ENCODE measurements around the gene KRT24.

Gene KRT24

DNA sequence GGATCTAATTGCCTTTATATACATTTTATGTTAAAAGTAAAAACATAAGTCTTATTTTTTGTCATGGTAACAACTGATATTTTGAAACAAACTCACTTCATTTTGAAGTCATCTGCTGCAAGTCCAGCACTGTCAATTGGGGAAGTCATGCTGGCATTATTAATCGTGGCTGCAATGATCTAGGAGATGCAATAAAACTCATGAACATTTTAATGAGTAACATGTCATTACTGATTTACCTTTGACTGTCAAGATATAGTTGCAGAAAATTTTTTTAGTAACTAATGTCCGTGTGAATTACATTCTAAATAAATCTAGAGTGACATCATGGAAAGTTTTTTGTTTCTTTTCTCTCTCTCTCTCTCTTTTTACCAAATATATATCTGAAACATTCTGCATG is 17.3 kb upstream of the KRT24 start:
- H3K27ac ChIP-seq (ENCODE audit: low read length) = no peak overlapping the region
- no peaks in the 10 kb centered on the region for H3K9me3 ChIP-seq (ENCODE audit: insufficient read depth, low read depth, low read length)
- H3K36me3 ChIP-seq (ENCODE audit: insufficient read depth, low read depth, low read length) = no peaks in the 10 kb centered on the region
- H3K27me3 ChIP-seq (ENCODE audit: insufficient read depth, low read length) = no peaks in the 10 kb centered on the region
- H3K4me1 ChIP-seq (ENCODE audit: insufficient read depth, low read length) = no peaks in the 10 kb centered on the region
- no peak overlapping the region for H3K9ac ChIP-seq (ENCODE audit: low read depth, low read length)
- no peak overlapping the region for H3K4me3 ChIP-seq (ENCODE audit: low read length)

DNA sequence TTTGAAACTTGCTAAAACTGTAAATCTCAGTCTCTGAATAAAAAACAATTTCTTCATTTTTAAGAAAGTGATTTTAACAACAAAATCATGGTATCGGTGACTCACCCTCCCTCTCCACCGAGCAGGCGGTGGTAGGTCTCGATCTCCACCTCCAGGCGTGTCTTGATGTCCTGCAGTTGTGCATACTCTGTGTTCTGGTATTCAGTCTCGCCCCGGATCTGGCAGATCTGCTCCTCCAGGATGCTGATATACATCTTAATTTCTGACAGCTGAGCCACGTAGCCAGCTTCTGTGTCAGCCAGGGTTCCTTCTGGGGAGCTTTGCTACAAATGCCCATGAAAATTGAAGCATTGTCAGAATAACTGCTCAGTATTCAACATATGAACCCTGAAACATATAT is 15.4 kb upstream of the KRT24 start:
- Histone ChIP-seq H3K9ac (ENCODE audit: low read depth, low read length) (no peak overlapping the region), H3K4me1 (ENCODE audit: insufficient read depth, low read length) (no peaks in the 10 kb centered on the region)

DNA sequence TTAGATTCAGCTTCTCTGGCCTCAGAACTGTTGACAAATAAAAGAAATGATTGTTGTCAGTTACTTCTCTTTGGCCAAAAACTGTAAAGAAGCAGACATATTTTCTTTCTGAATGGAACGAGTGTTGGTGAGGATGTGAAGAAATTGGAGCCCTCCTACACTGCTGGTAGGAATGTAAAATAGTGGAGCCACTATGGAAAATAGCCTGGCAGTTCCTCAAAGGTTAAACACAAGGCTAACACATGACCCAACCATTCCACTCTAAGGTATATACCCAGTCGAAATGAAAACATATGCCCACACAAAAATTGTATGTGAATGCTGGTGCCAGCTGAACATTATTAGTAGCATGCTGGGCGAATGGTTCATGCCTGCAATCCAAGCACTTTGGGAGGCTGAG is 14.2 kb upstream of the KRT24 start:
- Histone ChIP-seq H3K27ac (ENCODE audit: low read length) (no peak overlapping the region), H3K27me3 (ENCODE audit: insufficient read depth, low read length) (no peaks in the 10 kb centered on the region), H3K9me3 (ENCODE audit: insufficient read depth, low read depth, low read length) (no peaks in the 10 kb centered on the region), H3K4me1 (ENCODE audit: insufficient read depth, low read length) (no peaks in the 10 kb centered on the region), H3K9ac (ENCODE audit: low read depth, low read length) (no peak overlapping the region), H3K4me3 (ENCODE audit: low read length) (no peak overlapping the region), H3K36me3 (ENCODE audit: insufficient read depth, low read depth, low read length) (no peaks in the 10 kb centered on the region)

More for the DNA sequence above, 15.4 kb upstream of the KRT24 start:
- Histone ChIP-seq H3K9me3 (ENCODE audit: insufficient read depth, low read depth, low read length) (no peaks in the 10 kb centered on the region), H3K36me3 (ENCODE audit: insufficient read depth, low read depth, low read length) (no peaks in the 10 kb centered on the region), H3K27ac (ENCODE audit: low read length) (no peak overlapping the region), H3K4me3 (ENCODE audit: low read length) (no peak overlapping the region), H3K27me3 (ENCODE audit: insufficient read depth, low read length) (no peaks in the 10 kb centered on the region)

DNA sequence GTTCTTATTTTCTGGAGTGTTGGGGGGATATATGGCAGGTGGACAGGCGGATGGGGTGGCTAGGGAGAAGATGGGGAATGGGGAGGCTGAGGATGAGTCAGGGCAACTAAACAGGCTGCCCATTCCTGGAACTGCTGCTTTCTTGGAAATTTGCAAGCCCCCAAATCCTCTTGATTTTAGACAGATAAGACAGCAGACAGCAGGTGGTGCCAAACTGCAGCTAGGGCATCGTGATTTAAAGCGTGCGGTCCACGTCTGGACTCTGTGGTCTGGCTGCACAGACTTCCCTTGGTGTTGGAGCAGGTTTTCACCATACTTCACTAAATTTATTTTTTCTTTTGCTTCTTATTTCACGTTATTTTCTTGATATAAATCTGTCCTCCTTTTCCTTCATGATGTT is 10.9 kb upstream of the KRT24 start:
- Histone ChIP-seq H3K27ac (ENCODE audit: low read length) (no peak overlapping the region), H3K9ac (ENCODE audit: low read depth, low read length) (no peak overlapping the region), H3K9me3 (ENCODE audit: insufficient read depth, low read depth, low read length) (no peaks in the 10 kb centered on the region), H3K27me3 (ENCODE audit: insufficient read depth, low read length) (no peaks in the 10 kb centered on the region), H3K4me3 (ENCODE audit: low read length) (no peak overlapping the region), H3K4me1 (ENCODE audit: insufficient read depth, low read length) (no peaks in the 10 kb centered on the region), H3K36me3 (ENCODE audit: insufficient read depth, low read depth, low read length) (no peaks in the 10 kb centered on the region)

DNA sequence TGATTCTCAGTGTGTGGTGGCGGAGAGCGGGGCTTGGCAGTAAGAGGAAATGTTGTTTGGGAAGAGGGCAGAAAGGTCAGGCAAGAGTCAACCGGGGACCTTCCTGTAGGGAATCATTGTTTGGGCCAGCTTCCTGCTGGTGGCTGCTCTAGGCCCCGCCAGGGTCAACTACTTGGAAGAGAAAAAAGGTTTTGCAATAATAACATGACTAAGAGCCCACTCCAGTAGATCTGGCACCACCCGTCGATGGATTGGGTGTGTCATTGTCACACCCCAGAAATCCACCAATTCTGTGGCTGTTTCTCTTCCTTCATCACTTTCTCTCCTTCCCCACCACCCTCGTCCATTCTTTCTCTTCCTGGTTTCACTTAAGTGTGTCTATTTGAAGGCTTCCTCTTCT is 4.2 kb upstream of the KRT24 start:
- Histone ChIP-seq H3K27ac (ENCODE audit: low read length) (no peak overlapping the region), H3K4me1 (ENCODE audit: insufficient read depth, low read length) (no peaks in the 10 kb centered on the region), H3K4me3 (ENCODE audit: low read length) (no peak overlapping the region), H3K27me3 (ENCODE audit: insufficient read depth, low read length) (no peaks in the 10 kb centered on the region), H3K9ac (ENCODE audit: low read depth, low read length) (no peak overlapping the region), H3K9me3 (ENCODE audit: insufficient read depth, low read depth, low read length) (no peaks in the 10 kb centered on the region), H3K36me3 (ENCODE audit: insufficient read depth, low read depth, low read length) (no peaks in the 10 kb centered on the region)

DNA sequence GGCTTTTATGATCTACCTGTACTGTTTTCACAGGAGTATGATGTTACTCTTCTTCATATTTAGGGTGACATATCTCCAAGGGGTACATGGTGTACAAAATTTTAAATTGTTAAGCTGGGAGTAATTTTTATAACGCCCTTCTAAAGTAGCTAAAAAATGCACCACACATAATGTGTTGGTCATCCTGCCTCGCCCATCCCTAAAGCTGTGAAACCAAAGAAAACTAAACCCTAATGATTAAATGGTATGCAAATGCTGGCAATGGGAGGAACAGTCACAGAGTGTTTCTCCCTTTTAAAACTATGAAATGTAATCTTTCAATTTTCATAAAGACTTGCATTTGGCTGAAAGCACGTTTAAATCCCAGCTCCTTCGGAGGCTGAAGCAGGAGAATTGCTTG is 2.0 kb upstream of the KRT24 start:
- no peak overlapping the region for H3K27ac ChIP-seq (ENCODE audit: low read length)

DNA sequence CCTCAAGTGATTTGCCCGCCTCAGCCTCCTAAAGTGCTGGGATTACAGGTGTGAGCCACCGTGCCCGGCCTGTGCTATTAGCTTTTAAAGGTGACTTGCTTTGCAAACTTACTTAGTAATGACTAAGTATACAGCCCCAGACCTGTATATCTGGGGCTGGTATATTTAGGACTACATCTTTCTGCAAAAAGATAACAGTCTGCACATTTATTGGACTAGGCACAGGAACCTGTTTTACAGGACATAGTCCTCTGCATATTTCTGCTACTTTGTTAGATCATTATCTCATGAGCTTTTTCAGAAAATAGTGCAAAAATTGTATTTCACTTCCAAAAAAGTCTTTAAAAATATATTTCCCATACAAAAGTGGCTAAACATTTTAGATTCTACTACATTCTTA is 1.3 kb downstream of the KRT24 start:
- Histone ChIP-seq H3K27ac (ENCODE audit: low read length) (no peak overlapping the region), H3K9ac (ENCODE audit: low read depth, low read length) (no peak overlapping the region), H3K9me3 (ENCODE audit: insufficient read depth, low read depth, low read length) (no peaks in the 10 kb centered on the region), H3K4me1 (ENCODE audit: insufficient read depth, low read length) (no peaks in the 10 kb centered on the region), H3K4me3 (ENCODE audit: low read length) (no peak overlapping the region), H3K27me3 (ENCODE audit: insufficient read depth, low read length) (no peaks in the 10 kb centered on the region), H3K36me3 (ENCODE audit: insufficient read depth, low read depth, low read length) (no peaks in the 10 kb centered on the region)

More for the DNA sequence above, 2.0 kb upstream of the KRT24 start:
- H3K4me1 ChIP-seq (ENCODE audit: insufficient read depth, low read length) = no peaks in the 10 kb centered on the region
- no peaks in the 10 kb centered on the region for H3K36me3 ChIP-seq (ENCODE audit: insufficient read depth, low read depth, low read length)
- no peaks in the 10 kb centered on the region for H3K27me3 ChIP-seq (ENCODE audit: insufficient read depth, low read length)
- no peak overlapping the region for H3K9ac ChIP-seq (ENCODE audit: low read depth, low read length)
- no peaks in the 10 kb centered on the region for H3K9me3 ChIP-seq (ENCODE audit: insufficient read depth, low read depth, low read length)
- H3K4me3 ChIP-seq (ENCODE audit: low read length) = no peak overlapping the region

DNA sequence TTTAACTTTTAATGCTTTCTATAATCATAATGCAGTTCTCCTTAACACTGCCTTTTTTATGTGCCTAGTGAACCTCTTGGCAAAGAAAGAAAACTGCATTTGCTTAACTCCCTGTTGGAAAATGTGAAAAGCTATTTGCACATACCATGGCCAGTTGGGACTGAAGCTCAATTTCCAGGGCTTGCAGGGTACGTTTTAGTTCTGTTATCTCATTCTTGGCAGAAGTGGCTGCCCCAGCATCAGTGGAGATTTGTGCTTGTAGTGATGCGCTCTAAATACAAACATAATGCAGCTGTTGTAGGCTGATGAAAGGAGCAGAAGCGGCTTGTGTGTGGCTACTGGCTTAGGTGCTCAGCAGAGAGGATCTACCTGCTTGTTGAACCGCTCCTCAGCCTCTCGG is 3.7 kb downstream of the KRT24 start:
- Histone ChIP-seq H3K9ac (ENCODE audit: low read depth, low read length) (no peak overlapping the region), H3K4me3 (ENCODE audit: low read length) (no peak overlapping the region), H3K27me3 (ENCODE audit: insufficient read depth, low read length) (no peaks in the 10 kb centered on the region), H3K36me3 (ENCODE audit: insufficient read depth, low read depth, low read length) (no peaks in the 10 kb centered on the region), H3K9me3 (ENCODE audit: insufficient read depth, low read depth, low read length) (no peaks in the 10 kb centered on the region), H3K4me1 (ENCODE audit: insufficient read depth, low read length) (no peaks in the 10 kb centered on the region), H3K27ac (ENCODE audit: low read length) (no peak overlapping the region)

DNA sequence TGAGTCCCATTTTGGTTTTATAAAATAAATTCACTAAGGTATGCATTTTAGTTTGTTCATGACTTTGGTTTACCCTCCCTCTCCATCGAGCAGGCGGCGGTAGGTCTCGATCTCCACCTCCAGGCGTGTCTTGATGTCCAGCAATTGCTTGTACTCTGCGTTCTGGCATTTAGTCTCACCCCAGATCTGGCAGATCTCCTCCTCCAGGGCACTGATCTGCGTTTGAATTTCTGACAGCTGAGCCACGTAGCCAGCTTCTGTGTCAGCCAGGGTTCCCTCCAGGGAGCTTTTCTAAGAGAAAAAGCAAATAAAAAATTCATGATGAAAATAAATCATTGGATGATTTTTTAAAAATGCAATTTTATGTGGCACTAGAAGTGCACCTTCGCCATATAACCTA is 4.2 kb downstream of the KRT24 start:
- no peaks in the 10 kb centered on the region for H3K27me3 ChIP-seq (ENCODE audit: insufficient read depth, low read length)
- no peak overlapping the region for H3K4me3 ChIP-seq (ENCODE audit: low read length)
- H3K9me3 ChIP-seq (ENCODE audit: insufficient read depth, low read depth, low read length) = no peaks in the 10 kb centered on the region
- H3K4me1 ChIP-seq (ENCODE audit: insufficient read depth, low read length) = no peaks in the 10 kb centered on the region
- H3K9ac ChIP-seq (ENCODE audit: low read depth, low read length) = no peak overlapping the region
- no peak overlapping the region for H3K27ac ChIP-seq (ENCODE audit: low read length)
- no peaks in the 10 kb centered on the region for H3K36me3 ChIP-seq (ENCODE audit: insufficient read depth, low read depth, low read length)

DNA sequence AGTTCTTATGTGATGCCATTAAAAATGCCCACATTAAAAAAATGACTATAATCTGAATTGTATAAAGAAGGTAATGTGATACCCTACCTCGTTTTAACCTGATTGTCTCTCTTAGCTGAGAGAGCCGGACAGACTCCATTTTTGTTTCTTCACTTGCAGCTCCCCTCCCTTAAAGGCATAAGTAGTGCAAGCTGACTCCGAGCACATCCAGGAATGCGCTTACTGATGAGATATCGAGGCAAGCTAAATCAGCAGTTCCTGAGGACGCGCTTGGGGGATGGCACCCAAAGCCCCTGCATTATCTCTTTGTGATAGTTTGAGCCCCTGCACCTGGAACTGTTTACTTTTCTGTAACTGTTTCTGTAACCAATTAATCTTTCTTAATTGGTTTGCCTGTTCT is 6.3 kb downstream of the KRT24 start:
- H3K27ac ChIP-seq (ENCODE audit: low read length) = no peak overlapping the region
- no peak overlapping the region for H3K4me3 ChIP-seq (ENCODE audit: low read length)
- no peaks in the 10 kb centered on the region for H3K27me3 ChIP-seq (ENCODE audit: insufficient read depth, low read length)
- H3K4me1 ChIP-seq (ENCODE audit: insufficient read depth, low read length) = no peaks in the 10 kb centered on the region
- no peaks in the 10 kb centered on the region for H3K36me3 ChIP-seq (ENCODE audit: insufficient read depth, low read depth, low read length)
- H3K9ac ChIP-seq (ENCODE audit: low read depth, low read length) = no peak overlapping the region
- no peaks in the 10 kb centered on the region for H3K9me3 ChIP-seq (ENCODE audit: insufficient read depth, low read depth, low read length)

DNA sequence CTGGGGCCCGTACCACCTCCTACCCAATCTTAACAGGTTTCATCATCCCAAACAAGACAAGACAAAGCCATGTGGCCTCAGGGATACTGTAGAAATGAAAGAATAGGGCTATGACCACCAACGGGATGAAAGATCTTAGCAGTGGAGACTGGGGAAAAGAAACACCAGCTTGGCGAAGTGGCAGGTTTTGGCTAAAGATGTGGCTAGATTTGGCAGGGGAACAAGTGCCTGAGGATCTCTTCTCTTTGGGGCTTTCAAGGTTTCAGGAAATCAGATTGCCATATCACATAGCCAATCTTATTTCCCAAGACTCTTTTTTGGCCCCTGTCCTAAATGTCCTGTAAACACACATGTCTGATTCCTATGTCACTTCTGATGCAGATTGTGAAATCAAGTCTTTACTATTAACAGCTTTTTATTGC is 6.9 kb downstream of the KRT24 start:
- Histone ChIP-seq H3K27me3 (ENCODE audit: insufficient read depth, low read length) (no peaks in the 10 kb centered on the region), H3K9me3 (ENCODE audit: insufficient read depth, low read depth, low read length) (no peaks in the 10 kb centered on the region), H3K4me1 (ENCODE audit: insufficient read depth, low read length) (no peaks in the 10 kb centered on the region), H3K9ac (ENCODE audit: low read depth, low read length) (no peak overlapping the region), H3K27ac (ENCODE audit: low read length) (no peak overlapping the region), H3K4me3 (ENCODE audit: low read length) (no peak overlapping the region), H3K36me3 (ENCODE audit: insufficient read depth, low read depth, low read length) (no peaks in the 10 kb centered on the region)

DNA sequence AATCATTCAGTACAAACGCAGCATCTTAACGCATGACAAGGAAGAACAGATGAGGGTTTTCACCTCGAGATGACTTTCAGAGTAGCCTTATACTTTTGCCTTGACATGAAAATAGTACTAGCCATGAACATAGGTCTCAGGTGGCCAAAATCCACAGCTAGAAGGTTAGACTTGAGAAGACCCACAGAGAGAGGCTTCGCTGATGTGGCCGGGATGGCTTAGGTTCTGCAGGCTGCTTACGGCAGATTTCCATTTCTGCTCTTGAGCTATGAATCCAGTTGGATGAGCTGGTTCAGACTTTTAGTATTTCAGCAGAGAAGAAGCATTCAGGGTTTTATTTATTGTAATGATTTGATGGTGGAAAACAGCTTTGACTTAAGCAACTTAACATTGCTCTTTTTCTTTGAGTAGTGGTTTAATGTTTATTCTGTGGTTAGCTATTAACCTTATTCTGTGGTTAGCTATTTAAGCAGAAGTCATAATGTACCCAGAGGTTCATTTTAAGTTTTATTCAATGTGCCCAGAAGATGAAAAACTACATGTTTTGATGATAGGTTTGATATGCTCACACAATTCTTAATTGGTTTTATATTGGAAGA is 7.6 kb downstream of the KRT24 start:
- Histone ChIP-seq H3K27ac (ENCODE audit: low read length) (no peak overlapping the region), H3K9me3 (ENCODE audit: insufficient read depth, low read depth, low read length) (no peaks in the 10 kb centered on the region), H3K27me3 (ENCODE audit: insufficient read depth, low read length) (no peaks in the 10 kb centered on the region), H3K9ac (ENCODE audit: low read depth, low read length) (no peak overlapping the region), H3K4me1 (ENCODE audit: insufficient read depth, low read length) (no peaks in the 10 kb centered on the region), H3K36me3 (ENCODE audit: insufficient read depth, low read depth, low read length) (no peaks in the 10 kb centered on the region), H3K4me3 (ENCODE audit: low read length) (no peak overlapping the region)

DNA sequence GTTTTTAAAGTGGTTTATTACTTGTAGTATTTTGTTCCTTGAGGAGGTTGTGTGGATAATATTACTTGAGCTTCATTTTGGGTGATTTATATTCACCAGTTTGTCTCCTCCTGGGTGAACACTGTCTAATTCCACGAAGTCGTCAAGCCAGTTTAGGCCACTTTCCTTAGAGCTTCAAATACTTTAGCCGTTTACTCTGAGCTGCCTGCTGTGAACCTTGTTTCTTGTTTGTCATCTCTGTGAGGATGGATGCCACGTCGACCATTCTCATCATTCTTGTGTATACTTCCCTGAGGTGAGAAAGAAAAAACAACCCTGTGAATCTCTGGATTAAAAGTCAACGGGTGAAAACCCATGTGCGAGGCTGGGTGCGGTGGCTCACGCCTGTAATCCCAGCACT is 9.0 kb downstream of the KRT24 start:
- no peak overlapping the region for H3K9ac ChIP-seq (ENCODE audit: low read depth, low read length)
- H3K9me3 ChIP-seq (ENCODE audit: insufficient read depth, low read depth, low read length) = no peaks in the 10 kb centered on the region
- H3K27ac ChIP-seq (ENCODE audit: low read length) = no peak overlapping the region
- H3K4me3 ChIP-seq (ENCODE audit: low read length) = no peak overlapping the region
- H3K36me3 ChIP-seq (ENCODE audit: insufficient read depth, low read depth, low read length) = no peaks in the 10 kb centered on the region
- H3K4me1 ChIP-seq (ENCODE audit: insufficient read depth, low read length) = no peaks in the 10 kb centered on the region
- H3K27me3 ChIP-seq (ENCODE audit: insufficient read depth, low read length) = no peaks in the 10 kb centered on the region

Measured in iPS-20b (cell line).